K562 (cell line): ENCODE data around the gene PARD6A. TPM values are rescaled to one million over a fixed set of nuclear protein-coding genes. Genes with fewer than 3 reads are reported as not detected.

Source experiments
- ARID3B ChIP-seq: fragments of 250-450 bp; sonication (Bioruptor Pico); IDR thresholded peaks from 2 replicates; pipeline ENCODE4 v1.4.0; 2020; ENCODE audit warnings: borderline replicate concordance
- CBX3 ChIP-seq, 2 experiments: IDR thresholded peaks; 1 replicate in 1 of 2; 2 replicates in 1 of 2; pipeline ENCODE4 v1.6.1; 2012; ENCODE audit warnings: inconsistent platforms in 2 of 2, low read length in 2 of 2, borderline replicate concordance in 1 of 2, control low read depth in 1 of 2
- DPF2 ChIP-seq: fragments of 450-650 bp; IDR thresholded peaks from 2 replicates; pipeline ENCODE4 v1.6.1; 2016
- KLF1 ChIP-seq: fragments of 450-650 bp; IDR thresholded peaks from 2 replicates; pipeline ENCODE4 v1.6.1; 2016; ENCODE audit warnings: missing genetic modification characterization, missing compliant biosample characterization
- MXI1 ChIP-seq: IDR thresholded peaks from 2 replicates; pipeline ENCODE4 v1.6.1; 2011; ENCODE audit warnings: low read depth, mild to moderate bottlenecking, improper control_type of control experiment, low read length
- PCBP2 ChIP-seq: fragments of 200-400 bp; formaldehyde crosslinking; IDR thresholded peaks from 2 replicates; pipeline ENCODE4 v1.6.1; 2018; ENCODE audit warnings: low read length, low read depth, mild to moderate bottlenecking, moderate library complexity; ENCODE audit not compliant: poor library complexity, severe bottlenecking
- POLR2G ChIP-seq: fragments of 200-400 bp; formaldehyde crosslinking; IDR thresholded peaks from 2 replicates; pipeline ENCODE4 v1.6.1; 2017; ENCODE audit warnings: low read depth, mild to moderate bottlenecking, antibody characterized with exemption, low read length, moderate library complexity
- PRMT5 ChIP-seq: sonication (generic); formaldehyde crosslinking; IDR thresholded peaks from 2 replicates; pipeline ENCODE4 v1.5.0; 2020; ENCODE audit warnings: missing genetic modification reagents
- RBM34 ChIP-seq: fragments of 200-400 bp; formaldehyde crosslinking; IDR thresholded peaks from 2 replicates; pipeline ENCODE4 v1.6.1; 2018; ENCODE audit warnings: low read length, borderline replicate concordance; ENCODE audit not compliant: insufficient read depth
- SAFB ChIP-seq: fragments of 200-400 bp; formaldehyde crosslinking; IDR thresholded peaks from 2 replicates; pipeline ENCODE4 v1.6.1; 2017; ENCODE audit warnings: low read depth, low read length, borderline replicate concordance
- SMAD3 ChIP-seq: fragments of 450-650 bp; formaldehyde crosslinking; conservative IDR thresholded peaks from 2 replicates; pipeline ENCODE4 v1.4.0; 2020; ENCODE audit warnings: mild to moderate bottlenecking
- SMARCB1 ChIP-seq: IDR thresholded peaks from 2 replicates; pipeline ENCODE4 v1.6.1; 2011; ENCODE audit warnings: improper control_type of control experiment, low read depth; ENCODE audit not compliant: insufficient read length
- SUPT5H ChIP-seq: fragments of 450-650 bp; IDR thresholded peaks from 2 replicates; pipeline ENCODE4 v1.6.1; 2016
- THAP7 ChIP-seq: fragments of 250-450 bp; sonication (Bioruptor Pico); IDR thresholded peaks from 2 replicates; pipeline ENCODE4 v1.5.0; 2021
- THRB ChIP-seq: fragments of 450-650 bp; formaldehyde crosslinking; conservative IDR thresholded peaks from 2 replicates; pipeline ENCODE4 v1.4.0; 2022; ENCODE audit warnings: mild to moderate bottlenecking, missing genetic modification characterization
- XRCC5 ChIP-seq: fragments of 200-400 bp; formaldehyde crosslinking; IDR thresholded peaks from 2 replicates; pipeline ENCODE4 v1.6.1; 2017; ENCODE audit warnings: low read depth, mild to moderate bottlenecking, low read length
- ZFP1 ChIP-seq: fragments of 450-650 bp; formaldehyde crosslinking; IDR thresholded peaks from 2 replicates; pipeline ENCODE4 v1.4.0; 2020; ENCODE audit warnings: mild to moderate bottlenecking, mixed read lengths
- ZNF23 ChIP-seq: fragments of 250-450 bp; sonication (Bioruptor Pico); IDR thresholded peaks from 2 replicates; pipeline ENCODE4 v1.4.0; 2020; ENCODE audit warnings: mild to moderate bottlenecking
- ZNF584 ChIP-seq: fragments of 200-800 bp; sonication (Bioruptor generic); IDR thresholded peaks from 2 replicates; pipeline ENCODE4 v1.6.1; 2016; ENCODE audit warnings: low read depth, mild to moderate bottlenecking, missing genetic modification characterization, missing compliant biosample characterization
- polyA plus RNA-seq, 8 experiments: library from polyadenylated mRNA; depleted of rRNA in 4 of 8; stranded (reverse) in 5 of 8; unstranded in 3 of 8; fragments of >200 nt; fragmentation: Nextera tagmentation in 2 of 8; fragmentation: Illumina TruSeq in 1 of 8; extraction: Ambion mirVana in 2 of 8; extraction: Trizol in 1 of 8; gene quantifications; 2 replicates each; pipeline versions ENCODE4 v1.2.1 to v1.2.3, GENCODE V29; 2011 to 2014; ENCODE audit warnings: inconsistent platforms in 1 of 8, missing spikeins in 1 of 8
- total RNA-seq, 7 experiments: library from RNA; depleted of rRNA in 6 of 7; stranded (reverse); fragments of >200 nt in 6 of 7; fragmentation: Illumina TruSeq in 2 of 7; extraction: Trizol in 2 of 7; gene quantifications; 2 replicates each; pipeline versions ENCODE4 v1.2.1 to v1.2.3, GENCODE V29; 2011 to 2021; ENCODE audit warnings: low replicate concordance in 1 of 7
- TF ChIP-seq, protein P1 (sequence below): fragments of 250-450 bp; sonication (Bioruptor Pico); IDR thresholded peaks from 2 replicates; pipeline ENCODE4 v1.5.0; 2020; ENCODE audit warnings: mild to moderate bottlenecking
- TF ChIP-seq, protein P2 (sequence below): sonication (generic); formaldehyde crosslinking; IDR thresholded peaks from 2 replicates; pipeline ENCODE4 v1.8.1; 2023; ENCODE audit warnings: mild to moderate bottlenecking, missing genetic modification reagents

Gene PARD6A
- total and polyA plus RNA-seq, 9 of the 15 experiments (the other 6 are each of a cell fraction or from before 2014, with no cell fraction given): 0.04 to 2.0 (median 0.44) TPM

- TF ChIP-seq PRMT5 (no peak), ZNF23 (CRISPR knock-in tag) (no peak), ZFP1 (CRISPR knock-in tag) (no peak), RBM34 (no peak), THRB (CRISPR knock-in tag) (no peak), POLR2G (peak; percentile 52), ARID3B (CRISPR knock-in tag) (no peak), SUPT5H (no peak), THAP7 (CRISPR knock-in tag) (no peak), XRCC5 (no peak), CBX3 (IDR thresholded peaks at IDR 0.05; ENCODE audit: borderline replicate concordance in 1 of 2, low read length in 2 of 2) (no peak), ZNF584 (CRISPR knock-in tag) (peak; percentile 23; the same call in 1 of the 2 replicates), KLF1 (tag) (no peak), SMAD3 (CRISPR knock-in tag) (no peak), PCBP2 (no peak), DPF2 (no peak), SAFB (peak; percentile 52; the same call in 1 of the 2 replicates), MXI1 (no peak), SMARCB1 (no peak)
- TF ChIP-seq, protein P1, sequence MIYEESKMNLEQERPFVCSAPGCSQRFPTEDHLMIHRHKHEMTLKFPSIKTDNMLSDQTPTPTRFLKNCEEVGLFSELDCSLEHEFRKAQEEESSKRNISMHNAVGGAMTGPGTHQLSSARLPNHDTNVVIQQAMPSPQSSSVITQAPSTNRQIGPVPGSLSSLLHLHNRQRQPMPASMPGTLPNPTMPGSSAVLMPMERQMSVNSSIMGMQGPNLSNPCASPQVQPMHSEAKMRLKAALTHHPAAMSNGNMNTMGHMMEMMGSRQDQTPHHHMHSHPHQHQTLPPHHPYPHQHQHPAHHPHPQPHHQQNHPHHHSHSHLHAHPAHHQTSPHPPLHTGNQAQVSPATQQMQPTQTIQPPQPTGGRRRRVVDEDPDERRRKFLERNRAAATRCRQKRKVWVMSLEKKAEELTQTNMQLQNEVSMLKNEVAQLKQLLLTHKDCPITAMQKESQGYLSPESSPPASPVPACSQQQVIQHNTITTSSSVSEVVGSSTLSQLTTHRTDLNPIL (CRISPR knock-in tag): no peak
- TF ChIP-seq, protein P2, sequence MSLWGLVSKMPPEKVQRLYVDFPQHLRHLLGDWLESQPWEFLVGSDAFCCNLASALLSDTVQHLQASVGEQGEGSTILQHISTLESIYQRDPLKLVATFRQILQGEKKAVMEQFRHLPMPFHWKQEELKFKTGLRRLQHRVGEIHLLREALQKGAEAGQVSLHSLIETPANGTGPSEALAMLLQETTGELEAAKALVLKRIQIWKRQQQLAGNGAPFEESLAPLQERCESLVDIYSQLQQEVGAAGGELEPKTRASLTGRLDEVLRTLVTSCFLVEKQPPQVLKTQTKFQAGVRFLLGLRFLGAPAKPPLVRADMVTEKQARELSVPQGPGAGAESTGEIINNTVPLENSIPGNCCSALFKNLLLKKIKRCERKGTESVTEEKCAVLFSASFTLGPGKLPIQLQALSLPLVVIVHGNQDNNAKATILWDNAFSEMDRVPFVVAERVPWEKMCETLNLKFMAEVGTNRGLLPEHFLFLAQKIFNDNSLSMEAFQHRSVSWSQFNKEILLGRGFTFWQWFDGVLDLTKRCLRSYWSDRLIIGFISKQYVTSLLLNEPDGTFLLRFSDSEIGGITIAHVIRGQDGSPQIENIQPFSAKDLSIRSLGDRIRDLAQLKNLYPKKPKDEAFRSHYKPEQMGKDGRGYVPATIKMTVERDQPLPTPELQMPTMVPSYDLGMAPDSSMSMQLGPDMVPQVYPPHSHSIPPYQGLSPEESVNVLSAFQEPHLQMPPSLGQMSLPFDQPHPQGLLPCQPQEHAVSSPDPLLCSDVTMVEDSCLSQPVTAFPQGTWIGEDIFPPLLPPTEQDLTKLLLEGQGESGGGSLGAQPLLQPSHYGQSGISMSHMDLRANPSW (CRISPR knock-in tag): no peak
Observed at GRCh38 chr16:67653128-67653788, 7.5 kb upstream of the PARD6A start (continued).
